Measurements from ENCODE around the gene PERM1. TPM values are rescaled to one million over a fixed set of nuclear protein-coding genes. Genes with fewer than 3 reads are reported as not detected.

Gene PERM1
- total RNA-seq, 4 donors from 2014 or later, result 0.11 to 0.50 (median 0.30) TPM

- H3K27me3 ChIP-seq, result peaks cover 0 to 56% (median 0%) of the 10 kb centered on the region in 4 donors
- peaks cover 24 to 59% (median 49%) of the 10 kb centered on the region in 4 donors for H3K4me1 ChIP-seq
- H3K36me3 ChIP-seq, result peaks cover 0 to 8% (median 0%) of the 10 kb centered on the region in 4 donors
- 2% methylated on average over 11 of the region's 95 CpGs for WGBS
- peak within 1 kb of the TSS; percentile 97 to 100 (median 99) for H3K27ac ChIP-seq (replicated peaks in 1 of 4)
- intact Hi-C loops (cut with DNase I), result no loop called here
- peak; percentile 96 for DNase-seq (ENCODE audit: extremely low spot score)
- no peaks in the 10 kb centered on the region for H3K9me3 ChIP-seq
- peak within 1 kb of the TSS; percentile 74 to 83 (median 82) for H3K4me3 ChIP-seq
- TF ChIP-seq EP300 (IDR thresholded peaks at IDR 0.05) (no peak), CTCF (IDR thresholded peaks at IDR 0.05) (no peak), POLR2A (IDR thresholded peaks at IDR 0.05; ENCODE audit: low read depth) (peak; percentile 26), POLR2AphosphoS5 (IDR thresholded peaks at IDR 0.05) (peak; percentile 79 to 88)
These were observed 17.9 kb upstream of the PERM1 start, which contains the start of gene HES4 for GRCh38 chr1:999725-1000356. HES4 (minus strand) TSS chr1:1000097; CDS start chr1:999973, 124 bp downstream.

- Histone ChIP-seq H3K9me3 (no peaks in the 10 kb centered on the region), H3K36me3 (peaks cover 0 to 8% (median 0%) of the 10 kb centered on the region in 4 donors), H3K4me3 (peak overlapping the region; percentile 74 to 83 (median 82)), H3K4me1 (peaks cover 21 to 53% (median 44%) of the 10 kb centered on the region in 4 donors), H3K27ac (replicated peaks in 1 of 4) (peak overlapping the region; percentile 97 to 100 (median 99)), H3K27me3 (peaks cover 0 to 50% (median 0%) of the 10 kb centered on the region in 4 donors)
- intact Hi-C loops (cut with DNase I), result no loop called here
- peak in 1 of 3 experiments; percentile 10 for TF ChIP-seq CTCF (IDR thresholded peaks at IDR 0.05)
- no peak for TF ChIP-seq EP300 (IDR thresholded peaks at IDR 0.05)
- TF ChIP-seq POLR2AphosphoS5 (IDR thresholded peaks at IDR 0.05), result peak in 1 of 2 donors; percentile 20
- no peak for TF ChIP-seq POLR2A (IDR thresholded peaks at IDR 0.05; ENCODE audit: low read depth)
- WGBS, result 4% methylated on average over 5 of the region's 86 CpGs
- no peak for DNase-seq (ENCODE audit: extremely low spot score)
These were observed 17.3 kb upstream of the PERM1 start for GRCh38 chr1:998995-999724.

- H3K36me3 ChIP-seq, result peaks cover 0 to 8% (median 0%) of the 10 kb centered on the region in 4 donors
- DNase-seq (ENCODE audit: extremely low spot score), result no peak
- H3K4me3 ChIP-seq, result peak overlapping the region; percentile 74 to 83 (median 82)
- intact Hi-C loops (cut with DNase I), result no loop called here
- no CpG with 5 or more reads among the region's 27 CpGs for WGBS
- no peaks in the 10 kb centered on the region for H3K9me3 ChIP-seq
- H3K4me1 ChIP-seq, result peaks cover 21 to 53% (median 44%) of the 10 kb centered on the region in 4 donors
- peaks cover 0 to 45% (median 0%) of the 10 kb centered on the region in 4 donors for H3K27me3 ChIP-seq
- H3K27ac ChIP-seq (replicated peaks in 1 of 4), result peak overlapping the region; percentile 97 to 100 (median 99)
- TF ChIP-seq CTCF (IDR thresholded peaks at IDR 0.05) (no peak), POLR2A (IDR thresholded peaks at IDR 0.05; ENCODE audit: low read depth) (no peak), POLR2AphosphoS5 (IDR thresholded peaks at IDR 0.05) (no peak), EP300 (IDR thresholded peaks at IDR 0.05) (no peak)
These were observed 16.8 kb upstream of the PERM1 start for GRCh38 chr1:998745-998994.

GRCh38 chr1:997993-998744, 16.3 kb upstream of the PERM1 start:
- no peak for DNase-seq (ENCODE audit: extremely low spot score)
- H3K9me3 ChIP-seq, result no peaks in the 10 kb centered on the region
- peaks cover 21 to 53% (median 44%) of the 10 kb centered on the region in 4 donors for H3K4me1 ChIP-seq
- H3K36me3 ChIP-seq, result peaks cover 0 to 8% (median 0%) of the 10 kb centered on the region in 4 donors
- 55% methylated on average over 27 of the region's 75 CpGs for WGBS
- intact Hi-C loops (cut with DNase I), result no loop called here
- H3K27me3 ChIP-seq, result peaks cover 0 to 44% (median 0%) of the 10 kb centered on the region in 4 donors
- H3K27ac ChIP-seq (replicated peaks in 1 of 4), result peak overlapping the region; percentile 97 to 100 (median 99)
- peak overlapping the region; percentile 74 to 83 (median 82) for H3K4me3 ChIP-seq
- TF ChIP-seq CTCF (IDR thresholded peaks at IDR 0.05) (no peak), POLR2AphosphoS5 (IDR thresholded peaks at IDR 0.05) (no peak), POLR2A (IDR thresholded peaks at IDR 0.05; ENCODE audit: low read depth) (no peak), EP300 (IDR thresholded peaks at IDR 0.05) (no peak)

Measured in esophagus muscularis mucosa (tissue), 4 donors.